ENCODE data around the gene DCBLD2.

- TF ChIP-seq, protein P1, sequence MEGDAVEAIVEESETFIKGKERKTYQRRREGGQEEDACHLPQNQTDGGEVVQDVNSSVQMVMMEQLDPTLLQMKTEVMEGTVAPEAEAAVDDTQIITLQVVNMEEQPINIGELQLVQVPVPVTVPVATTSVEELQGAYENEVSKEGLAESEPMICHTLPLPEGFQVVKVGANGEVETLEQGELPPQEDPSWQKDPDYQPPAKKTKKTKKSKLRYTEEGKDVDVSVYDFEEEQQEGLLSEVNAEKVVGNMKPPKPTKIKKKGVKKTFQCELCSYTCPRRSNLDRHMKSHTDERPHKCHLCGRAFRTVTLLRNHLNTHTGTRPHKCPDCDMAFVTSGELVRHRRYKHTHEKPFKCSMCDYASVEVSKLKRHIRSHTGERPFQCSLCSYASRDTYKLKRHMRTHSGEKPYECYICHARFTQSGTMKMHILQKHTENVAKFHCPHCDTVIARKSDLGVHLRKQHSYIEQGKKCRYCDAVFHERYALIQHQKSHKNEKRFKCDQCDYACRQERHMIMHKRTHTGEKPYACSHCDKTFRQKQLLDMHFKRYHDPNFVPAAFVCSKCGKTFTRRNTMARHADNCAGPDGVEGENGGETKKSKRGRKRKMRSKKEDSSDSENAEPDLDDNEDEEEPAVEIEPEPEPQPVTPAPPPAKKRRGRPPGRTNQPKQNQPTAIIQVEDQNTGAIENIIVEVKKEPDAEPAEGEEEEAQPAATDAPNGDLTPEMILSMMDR (conservative IDR thresholded peaks at IDR 0.05; ENCODE audit: low read length), result no peak
- TF ChIP-seq EZH2phosphoT487 (IDR thresholded peaks at IDR 0.05; ENCODE audit: borderline replicate concordance, low read depth, low read length), result no peak
Observed at GRCh38 chr3:98826126-98826525, 75.4 kb downstream of the DCBLD2 start.

Data from OCI-LY7 (cell line).